GM21528 (cell line): ENCODE data around the gene MRPL4.
"Not testable (repeated sequence)": the region's sequence is repeated elsewhere in the genome, so short reads cannot be mapped to it uniquely, and the experiment has no call there.

ENCODE experiments used
- ATAC-seq: cut with Tn5 transposase; IDR thresholded peaks from one replicate; pipeline ENCODE4 v1.9.1; 2021; ENCODE audit warnings: mild to moderate bottlenecking, moderate library complexity; ENCODE audit not compliant: unreplicated experiment, low FRiP score

Gene MRPL4

DNA sequence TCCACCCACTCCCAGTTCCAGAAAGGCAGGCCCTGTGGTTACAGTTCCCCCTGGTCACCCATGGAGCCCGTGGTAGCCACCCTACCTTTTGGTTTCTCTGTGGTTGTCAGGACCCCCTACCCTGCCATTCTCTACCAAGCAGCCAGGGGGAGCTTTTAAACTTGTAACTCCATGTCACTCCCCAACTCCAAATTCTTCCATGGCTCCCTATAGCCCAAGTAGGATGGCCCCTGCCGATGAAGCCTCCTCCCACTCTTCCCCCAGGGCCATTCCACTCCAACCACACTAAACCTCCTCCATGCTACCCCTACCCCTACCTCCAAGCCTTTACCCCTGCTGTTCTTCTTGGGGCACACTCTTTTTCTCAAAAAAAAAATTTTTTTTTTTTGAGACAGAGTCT is 23.1 kb upstream of the MRPL4 start:
- ATAC-seq, result no peak

DNA sequence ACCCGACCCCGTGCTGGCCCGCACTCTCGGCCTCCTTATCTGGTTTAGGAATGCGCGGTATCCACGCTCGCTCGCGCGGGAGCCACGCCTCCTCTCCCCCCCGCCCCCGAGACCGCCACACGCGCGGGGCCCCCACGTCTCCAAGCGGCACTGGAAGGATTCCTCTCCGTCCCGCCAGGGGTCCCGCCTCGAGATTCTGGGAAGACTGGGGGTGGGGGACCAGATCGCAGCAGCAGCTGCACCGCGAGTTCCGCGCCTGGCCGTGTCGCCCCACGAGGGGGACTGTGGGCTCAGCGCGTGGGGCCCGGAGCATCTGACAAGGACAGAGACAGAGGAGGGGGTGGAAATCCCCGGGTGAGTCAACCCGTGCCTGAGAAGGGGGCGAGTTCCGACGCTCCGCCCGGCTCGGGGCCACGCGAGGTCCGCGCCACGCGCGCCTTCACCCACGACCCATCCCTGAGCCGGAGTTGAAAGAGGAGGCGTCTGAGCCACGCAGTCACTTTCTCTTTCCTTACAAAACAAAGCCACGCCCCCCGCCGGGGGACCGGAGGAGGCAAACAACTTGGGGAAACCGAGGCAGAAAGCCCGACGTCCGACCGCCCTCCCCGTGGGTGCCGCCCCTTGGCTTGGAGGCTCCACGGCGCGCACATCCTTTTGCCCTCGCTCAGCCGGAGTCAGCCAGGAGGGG is 21.7 kb upstream of the MRPL4 start:
- ATAC-seq, result no peak

DNA sequence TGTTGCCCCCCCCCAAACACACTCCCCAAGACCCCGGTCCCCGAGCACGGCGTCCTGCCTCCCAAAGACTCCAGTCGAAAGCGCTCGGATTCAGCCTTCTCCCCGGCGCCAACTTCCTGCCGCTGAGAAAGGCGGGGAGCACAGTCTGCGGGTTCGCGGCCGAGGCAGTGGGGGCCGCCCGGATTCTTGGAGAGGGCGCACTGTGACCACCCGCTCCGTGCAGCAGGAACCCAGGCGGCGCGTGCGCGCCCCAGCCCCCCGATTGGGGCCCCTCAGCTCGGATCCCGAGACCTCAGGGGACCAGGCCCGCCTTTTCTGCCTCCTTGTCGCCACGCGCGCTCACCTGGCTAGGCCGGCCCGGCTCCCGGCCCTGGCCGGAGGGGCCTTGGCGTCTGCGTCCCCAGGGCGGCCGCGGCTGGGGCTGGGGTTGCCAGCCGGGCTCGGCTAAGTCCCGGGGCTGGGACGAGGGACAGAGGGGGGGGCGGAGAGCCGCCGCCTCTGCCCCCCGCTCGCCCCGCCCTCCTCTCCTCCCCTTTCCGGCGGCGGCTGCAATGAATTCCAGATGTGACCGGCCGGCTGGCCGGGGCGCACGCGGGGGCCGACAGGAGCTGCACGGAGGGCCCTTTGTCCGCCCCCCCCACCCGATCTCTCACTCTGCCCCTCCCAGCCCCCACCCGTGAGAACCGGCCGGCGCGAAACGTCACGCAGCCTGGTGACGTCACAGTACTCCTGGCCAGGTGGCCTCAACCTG is 21.0 kb upstream of the MRPL4 start, which contains the start of gene S1PR2:
TSS of gene S1PR2 (minus strand) at position 471 of the 751 bp plus-strand sequence. CDS start 6,426 bp downstream, outside the sequence.
- no peak for ATAC-seq

GRCh38 chr19:10231612-10232228 is 20.3 kb upstream of the MRPL4 start:
- ATAC-seq, result no peak

DNA sequence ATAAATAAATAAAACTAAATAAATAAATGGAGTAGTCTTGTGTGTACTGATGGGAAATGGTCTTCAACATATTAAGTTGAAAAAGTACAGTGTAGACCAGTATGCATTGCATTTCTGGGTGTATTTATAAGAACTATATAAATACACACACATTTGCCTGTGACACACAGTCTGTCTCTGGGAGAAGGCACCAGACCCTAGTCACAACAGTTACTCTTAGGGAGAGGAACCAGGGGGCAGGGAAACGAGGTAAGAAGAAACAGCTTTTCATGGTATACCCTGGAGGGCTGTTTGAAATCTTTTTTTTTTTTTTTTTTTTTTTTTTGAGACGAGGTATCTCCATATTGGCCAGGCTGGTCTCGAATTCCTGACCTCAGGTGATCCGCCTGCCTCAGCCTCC is 18.1 kb upstream of the MRPL4 start:
- ATAC-seq, result no peak

DNA sequence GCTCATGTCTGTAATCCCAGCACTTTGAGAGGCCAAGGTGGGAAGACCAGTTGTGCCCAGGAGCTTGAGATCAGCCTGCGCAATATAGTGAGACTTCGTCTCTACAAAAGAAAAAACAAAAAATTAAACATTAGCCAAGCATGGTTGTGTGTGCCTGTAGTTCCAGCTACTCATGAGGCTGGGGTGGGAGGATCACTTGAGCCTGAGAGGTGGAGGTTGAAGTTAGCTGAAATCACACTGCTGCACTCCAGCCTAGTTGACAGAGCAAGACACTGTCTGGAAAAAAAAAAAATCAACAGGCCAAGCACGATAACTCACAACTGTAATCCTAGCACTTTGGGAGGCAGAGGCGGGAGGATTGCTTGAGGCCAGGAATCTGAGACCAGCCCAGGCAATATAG is 17.0 kb upstream of the MRPL4 start:
- no peak for ATAC-seq

DNA sequence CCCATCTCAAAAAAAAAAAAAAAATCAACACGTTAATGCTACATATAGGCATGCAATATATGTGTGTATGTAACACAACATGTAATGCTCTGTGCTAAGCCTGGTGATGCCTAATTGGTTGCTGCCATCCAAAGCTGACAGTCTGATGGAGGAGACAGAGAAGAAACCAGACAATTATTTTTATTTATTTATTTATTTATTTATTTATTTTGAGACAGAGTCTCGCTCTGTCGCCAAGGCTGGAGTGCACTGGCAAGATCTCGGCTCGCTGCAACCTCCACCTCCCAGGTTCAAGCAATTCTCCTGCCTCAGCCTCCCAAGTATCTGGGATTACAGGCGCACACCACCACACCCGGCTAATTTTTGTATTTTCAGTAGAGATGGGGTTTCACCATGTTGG is 16.6 kb upstream of the MRPL4 start:
- not testable (repeated sequence) for ATAC-seq

DNA sequence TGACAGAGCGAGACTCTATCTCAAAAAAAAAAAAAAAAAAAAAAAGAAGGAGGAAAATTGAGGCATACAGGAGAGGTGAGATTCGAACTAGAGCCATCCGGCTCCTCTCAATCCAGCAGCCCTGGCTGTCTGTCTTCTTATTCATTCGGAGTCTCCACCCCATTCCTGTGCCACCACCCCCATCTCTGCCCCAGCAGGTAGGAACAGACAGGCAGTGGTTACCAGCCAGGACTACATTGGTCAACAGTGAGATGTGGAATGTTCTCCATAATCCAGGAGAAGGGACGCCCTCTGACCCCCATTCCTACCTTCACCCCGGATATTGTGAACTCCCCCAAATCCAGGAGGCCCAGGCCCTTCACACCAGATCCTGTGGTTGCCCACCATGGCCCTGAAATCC is 14.3 kb upstream of the MRPL4 start:
- no peak for ATAC-seq

- no peak for ATAC-seq
Measured at GRCh38 chr19:10238172-10238783, 13.7 kb upstream of the MRPL4 start.

GRCh38 chr19:10241826-10242449 is 10.1 kb upstream of the MRPL4 start:
- not testable (repeated sequence) for ATAC-seq

GRCh38 chr19:10243606-10244005 is 8.4 kb upstream of the MRPL4 start:
- no peak for ATAC-seq

DNA sequence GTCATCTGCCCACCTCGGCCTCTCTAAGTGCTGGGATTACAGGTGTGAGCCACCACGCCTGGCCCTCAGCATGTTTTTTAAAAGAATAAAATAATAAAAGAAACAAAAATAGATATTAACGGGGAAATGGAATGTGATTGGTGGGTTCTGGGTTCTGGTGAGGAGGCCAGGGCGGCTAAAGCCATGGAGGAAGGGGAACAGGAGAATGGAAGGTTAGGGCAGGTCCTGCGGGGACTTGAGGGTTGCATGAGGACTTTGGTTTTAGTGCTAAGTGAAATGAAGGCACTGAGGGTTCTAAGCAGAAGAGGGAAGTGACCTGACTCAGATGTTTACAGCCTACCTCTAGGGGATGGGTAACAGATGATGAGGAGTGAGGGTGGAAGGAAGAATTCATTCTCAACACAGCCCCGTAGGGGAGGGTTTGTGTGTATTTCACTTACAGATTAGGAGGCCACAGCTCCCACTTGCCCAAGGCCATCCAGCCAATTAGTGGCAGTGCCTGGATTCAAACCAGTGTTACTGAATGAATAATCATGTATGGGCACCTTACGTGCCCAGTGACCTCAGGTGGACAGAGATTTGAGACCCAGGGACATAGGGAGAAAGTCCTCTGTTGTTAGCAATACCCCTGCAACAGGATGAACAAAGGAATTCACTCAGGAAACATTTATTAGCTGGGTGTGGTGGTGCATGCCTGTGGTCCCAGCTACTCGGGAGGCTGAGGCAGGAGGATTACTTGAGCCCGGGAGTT is 6.7 kb upstream of the MRPL4 start:
- ATAC-seq, result no peak

- ATAC-seq, result no peak
Measured at GRCh38 chr19:10246511-10246910, 5.5 kb upstream of the MRPL4 start.

GRCh38 chr19:10252707-10253106 is 693 bp downstream of the MRPL4 start:
- no peak for ATAC-seq

GRCh38 chr19:10254244-10254643 is 2.2 kb downstream of the MRPL4 start:
- ATAC-seq, result no peak

- no peak for ATAC-seq
Measured at GRCh38 chr19:10255358-10255757, 3.3 kb downstream of the MRPL4 start.

DNA sequence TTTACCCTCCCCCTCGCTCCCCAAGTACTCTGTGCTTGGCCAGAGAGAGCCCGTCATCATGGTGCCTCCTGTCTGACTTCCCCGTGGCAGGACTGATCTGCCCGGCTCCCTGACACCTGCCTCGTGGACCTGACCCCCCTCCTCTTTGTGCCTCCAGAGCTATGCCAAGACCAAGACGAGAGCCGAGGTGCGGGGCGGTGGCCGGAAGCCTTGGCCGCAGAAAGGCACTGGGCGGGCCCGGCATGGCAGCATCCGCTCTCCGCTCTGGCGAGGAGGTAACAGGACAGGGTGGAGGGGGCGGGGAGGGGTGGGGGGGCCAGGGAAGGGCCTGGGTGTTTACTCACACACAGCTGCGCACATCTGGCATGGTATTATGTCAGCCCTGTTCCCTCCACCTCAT is 4.5 kb downstream of the MRPL4 start:
- ATAC-seq, result no peak

- ATAC-seq, result no peak
Measured at GRCh38 chr19:10256970-10257615, 5.1 kb downstream of the MRPL4 start.

- ATAC-seq, result no peak
Measured at GRCh38 chr19:10258080-10258710, 6.2 kb downstream of the MRPL4 start.
